ENCODE data around the gene FAM107B. TPM values are rescaled to one million over a fixed set of nuclear protein-coding genes. Genes with fewer than 3 reads are reported as not detected.
A peak's percentile ranks its signal among the peaks of the same experiment; 100 is the strongest.

Gene FAM107B
- total and polyA plus RNA-seq, 4 experiments from 2014 or later: 191 to 346 (median 238) TPM

GRCh38 chr10:14563359-14563940, 211.2 kb downstream of the FAM107B start:
- Mint-ChIP-seq H3K4me1 (peaks cover 69 to 99% (median 85%) of the 10 kb centered on the region in 4 donors), H3K27ac (peak overlapping the region; percentile 90 to 97 (median 96)), H3K36me3 (peaks cover 45 to 48% of the 10 kb centered on the region in 2 donors), H3K9me3 (peaks cover 0 to 10% (median 0%) of the 10 kb centered on the region in 8 donors), H3K4me3 (peak overlapping the region; percentile 61 to 91 (median 85)), H3K27me3 (no peaks in the 10 kb centered on the region)
- H3K27me3 ChIP-seq (ENCODE audit: insufficient read depth, low read length): no peaks in the 10 kb centered on the region
- no peaks in the 10 kb centered on the region for H3K9me3 ChIP-seq (ENCODE audit: control insufficient read depth in 1 of 2, low read length in 2 of 2)
- intact Hi-C loops (cut with micrococcal nuclease): loop anchor here (5.0 kb wide), 1 partner anchor 274 kb away; the partner anchor contains the start of genes CDNF, HSPA14 and MSANTD7
- no peak overlapping the region for H3K4me3 ChIP-seq (ENCODE audit: low read length in 2 of 2)
- H3K27ac ChIP-seq (ENCODE audit: low read depth, low read length): peak overlapping the region; percentile 79
- POLR2A ChIA-PET (ENCODE audit: partially characterized antibody): interaction anchor here (0.8 to 21.2 kb wide), 14 partner anchors 9 to 397 kb away, joined by 3 to 640 read pairs (median 6); partner anchors contain the start of genes CDNF, HSPA14, MSANTD7 and SUV39H2
- CTCF ChIA-PET (ENCODE audit: partially characterized antibody): interaction anchor here (0.9 to 1.8 kb wide), 9 partner anchors 7 to 26 kb away, joined by 3 to 13 read pairs (median 4); no protein-coding TSS in a partner anchor
- DNase-seq: no peak
- peaks cover 96% of the 10 kb centered on the region for H3K4me1 ChIP-seq (ENCODE audit: insufficient read depth, low read length)
- H3K36me3 ChIP-seq (ENCODE audit: insufficient read depth, low read length): peaks cover 12% of the 10 kb centered on the region

- Histone ChIP-seq H3K27me3 (ENCODE audit: insufficient read depth, low read length) (no peaks in the 10 kb centered on the region), H3K4me1 (ENCODE audit: insufficient read depth, low read length) (peaks cover 96% of the 10 kb centered on the region), H3K9me3 (ENCODE audit: control insufficient read depth in 1 of 2, low read length in 2 of 2) (no peaks in the 10 kb centered on the region), H3K27ac (ENCODE audit: low read depth, low read length) (peak overlapping the region; percentile 79), H3K4me3 (ENCODE audit: low read length in 2 of 2) (no peak overlapping the region), H3K36me3 (ENCODE audit: insufficient read depth, low read length) (peaks cover 9% of the 10 kb centered on the region)
- ChIA-PET CTCF (ENCODE audit: partially characterized antibody) (interaction anchor here (0.9 to 1.8 kb wide), 9 partner anchors 8 to 61 kb away, joined by 3 to 13 read pairs (median 5); no protein-coding TSS in a partner anchor), POLR2A (ENCODE audit: partially characterized antibody) (interaction anchor here (1.4 to 21.2 kb wide), 8 partner anchors 9 to 275 kb away, joined by 4 to 640 read pairs (median 20); partner anchors contain the start of genes CDNF, HSPA14 and MSANTD7)
- intact Hi-C loops (cut with micrococcal nuclease): loop anchor here (5.0 kb wide), 1 partner anchor 274 kb away; the partner anchor contains the start of genes CDNF, HSPA14 and MSANTD7
- Mint-ChIP-seq H3K27me3 (no peaks in the 10 kb centered on the region), H3K36me3 (peaks cover 41 to 48% of the 10 kb centered on the region in 2 donors), H3K4me1 (peaks cover 70 to 99% (median 85%) of the 10 kb centered on the region in 4 donors), H3K4me3 (peak overlapping the region; percentile 70 to 90 (median 86)), H3K9me3 (peaks cover 0 to 10% (median 0%) of the 10 kb centered on the region in 8 donors), H3K27ac (peak overlapping the region; percentile 90 to 99 (median 96))
- DNase-seq: no peak
Observed at GRCh38 chr10:14563076-14563336, 211.7 kb downstream of the FAM107B start.

- peaks cover 70 to 99% (median 86%) of the 10 kb centered on the region in 4 donors for H3K4me1 Mint-ChIP-seq
- ChIA-PET POLR2A (ENCODE audit: partially characterized antibody) (interaction anchor here (1.0 to 21.2 kb wide), 11 partner anchors 9 to 276 kb away, joined by 3 to 640 read pairs (median 6); partner anchors contain the start of genes CDNF, HSPA14 and MSANTD7), CTCF (ENCODE audit: partially characterized antibody) (interaction anchor here (0.9 to 1.8 kb wide), 11 partner anchors 8 to 60 kb away, joined by 3 to 13 read pairs (median 4); no protein-coding TSS in a partner anchor)
- Histone ChIP-seq H3K4me1 (ENCODE audit: insufficient read depth, low read length) (peaks cover 96% of the 10 kb centered on the region), H3K27me3 (ENCODE audit: insufficient read depth, low read length) (no peaks in the 10 kb centered on the region), H3K27ac (ENCODE audit: low read depth, low read length) (peak overlapping the region; percentile 79), H3K36me3 (ENCODE audit: insufficient read depth, low read length) (peaks cover 4% of the 10 kb centered on the region), H3K4me3 (ENCODE audit: low read length in 2 of 2) (peak overlapping the region in 1 of 2 donors; percentile 32), H3K9me3 (ENCODE audit: control insufficient read depth in 1 of 2, low read length in 2 of 2) (no peaks in the 10 kb centered on the region)
- peaks cover 36 to 46% of the 10 kb centered on the region in 2 donors for H3K36me3 Mint-ChIP-seq
- intact Hi-C loops (cut with micrococcal nuclease): loop anchor here (5.0 kb wide), 1 partner anchor 275 kb away; the partner anchor contains the start of genes CDNF, HSPA14 and MSANTD7
- peaks cover 0 to 10% (median 0%) of the 10 kb centered on the region in 8 donors for H3K9me3 Mint-ChIP-seq
- peak overlapping the region; percentile 70 to 90 (median 85) for H3K4me3 Mint-ChIP-seq
- peak overlapping the region; percentile 90 to 99 (median 94) for H3K27ac Mint-ChIP-seq
- DNase-seq: peak in 2 of 5 donors; percentile 38 to 45
- H3K27me3 Mint-ChIP-seq: no peaks in the 10 kb centered on the region
Observed at GRCh38 chr10:14562218-14563075, 212.2 kb downstream of the FAM107B start.

- Mint-ChIP-seq H3K27ac (peak overlapping the region; percentile 90 to 99 (median 94)), H3K36me3 (peaks cover 23 to 45% of the 10 kb centered on the region in 2 donors), H3K4me1 (peaks cover 74 to 99% (median 87%) of the 10 kb centered on the region in 4 donors), H3K4me3 (peak overlapping the region; percentile 70 to 90 (median 85)), H3K27me3 (no peaks in the 10 kb centered on the region), H3K9me3 (peaks cover 0 to 6% (median 0%) of the 10 kb centered on the region in 8 donors)
- CTCF ChIA-PET (ENCODE audit: partially characterized antibody): interaction anchor here (0.5 to 1.7 kb wide), 9 partner anchors 12 to 276 kb away, joined by 3 to 9 read pairs (median 3); no protein-coding TSS in a partner anchor
- peak overlapping the region in 1 of 2 donors; percentile 32 for H3K4me3 ChIP-seq (ENCODE audit: low read length in 2 of 2)
- intact Hi-C loops (cut with micrococcal nuclease): loop anchor here (1.0 to 5.0 kb wide), 5 partner anchors 22 to 276 kb away; partner anchors contain the start of genes CDNF, HSPA14 and MSANTD7
- H3K4me1 ChIP-seq (ENCODE audit: insufficient read depth, low read length): peaks cover 99% of the 10 kb centered on the region
- no peaks in the 10 kb centered on the region for H3K36me3 ChIP-seq (ENCODE audit: insufficient read depth, low read length)
- POLR2A ChIA-PET (ENCODE audit: partially characterized antibody): interaction anchor here (0.5 to 21.2 kb wide), 9 partner anchors 8 to 91 kb away, joined by 3 to 640 read pairs (median 18); no protein-coding TSS in a partner anchor
- peak overlapping the region; percentile 79 for H3K27ac ChIP-seq (ENCODE audit: low read depth, low read length)
- DNase-seq: peak in 4 of 5 donors; percentile 43 to 74 (median 53)
- H3K9me3 ChIP-seq (ENCODE audit: control insufficient read depth in 1 of 2, low read length in 2 of 2): no peaks in the 10 kb centered on the region
- no peaks in the 10 kb centered on the region for H3K27me3 ChIP-seq (ENCODE audit: insufficient read depth, low read length)
Observed at GRCh38 chr10:14560791-14561765, 213.6 kb downstream of the FAM107B start.

- H3K4me3 Mint-ChIP-seq: peak overlapping the region; percentile 34 to 90 (median 85)
Observed at GRCh38 chr10:14560274-14560673, 214.4 kb downstream of the FAM107B start.

More at GRCh38 chr10:14560274-14560673, 214.4 kb downstream of the FAM107B start:
- peaks cover 99% of the 10 kb centered on the region for H3K4me1 ChIP-seq (ENCODE audit: insufficient read depth, low read length)
- no peaks in the 10 kb centered on the region for H3K27me3 ChIP-seq (ENCODE audit: insufficient read depth, low read length)
- POLR2A ChIA-PET (ENCODE audit: partially characterized antibody): interaction anchor here (0.5 to 21.2 kb wide), 9 partner anchors 11 to 531 kb away, joined by 3 to 640 read pairs (median 4); no protein-coding TSS in a partner anchor
- intact Hi-C loops (cut with micrococcal nuclease): loop anchor here (1.0 to 5.0 kb wide), 5 partner anchors 23 to 277 kb away; partner anchors contain the start of genes CDNF, HSPA14 and MSANTD7
- Mint-ChIP-seq H3K27ac (peak overlapping the region; percentile 90 to 99 (median 94)), H3K36me3 (peaks cover 21 to 42% of the 10 kb centered on the region in 2 donors), H3K4me1 (peaks cover 79 to 99% (median 88%) of the 10 kb centered on the region in 4 donors), H3K27me3 (no peaks in the 10 kb centered on the region), H3K9me3 (peaks cover 0 to 6% (median 0%) of the 10 kb centered on the region in 8 donors)
- CTCF ChIA-PET (ENCODE audit: partially characterized antibody): interaction anchor here (0.5 to 4.7 kb wide), 9 partner anchors 10 to 277 kb away, joined by 3 to 35 read pairs (median 4); no protein-coding TSS in a partner anchor
- peak overlapping the region in 1 of 2 donors; percentile 32 for H3K4me3 ChIP-seq (ENCODE audit: low read length in 2 of 2)
- H3K9me3 ChIP-seq (ENCODE audit: control insufficient read depth in 1 of 2, low read length in 2 of 2): no peaks in the 10 kb centered on the region
- H3K27ac ChIP-seq (ENCODE audit: low read depth, low read length): peak overlapping the region; percentile 79
- no peaks in the 10 kb centered on the region for H3K36me3 ChIP-seq (ENCODE audit: insufficient read depth, low read length)
- DNase-seq: peak in 4 of 5 donors; percentile 53 to 94 (median 66)
